Hepatocyte (in vitro differentiated cells): ENCODE results near the gene FUS.

Experiments
- CTCF ChIP-seq: fragments of 200-600 bp; sonication (generic); IDR thresholded peaks from 2 replicates; pipeline ENCODE4 v1.5.1; 2016; ENCODE audit warnings: antibody characterized with exemption, mild to moderate bottlenecking; ENCODE audit not compliant: poor library complexity
- EZH2 ChIP-seq: fragments of 200-600 bp; sonication (generic); IDR thresholded peaks from 2 replicates; pipeline ENCODE4 v1.6.1; 2016; ENCODE audit warnings: antibody characterized with exemption, mild to moderate bottlenecking, borderline replicate concordance
- EZH2phosphoT487 ChIP-seq: fragments of 200-600 bp; sonication (generic); IDR thresholded peaks from one replicate; pipeline ENCODE4 v1.6.1; 2018; ENCODE audit warnings: antibody characterized with exemption, mild to moderate bottlenecking, low read depth, moderate library complexity; ENCODE audit not compliant: unreplicated experiment, severe bottlenecking

DNA sequence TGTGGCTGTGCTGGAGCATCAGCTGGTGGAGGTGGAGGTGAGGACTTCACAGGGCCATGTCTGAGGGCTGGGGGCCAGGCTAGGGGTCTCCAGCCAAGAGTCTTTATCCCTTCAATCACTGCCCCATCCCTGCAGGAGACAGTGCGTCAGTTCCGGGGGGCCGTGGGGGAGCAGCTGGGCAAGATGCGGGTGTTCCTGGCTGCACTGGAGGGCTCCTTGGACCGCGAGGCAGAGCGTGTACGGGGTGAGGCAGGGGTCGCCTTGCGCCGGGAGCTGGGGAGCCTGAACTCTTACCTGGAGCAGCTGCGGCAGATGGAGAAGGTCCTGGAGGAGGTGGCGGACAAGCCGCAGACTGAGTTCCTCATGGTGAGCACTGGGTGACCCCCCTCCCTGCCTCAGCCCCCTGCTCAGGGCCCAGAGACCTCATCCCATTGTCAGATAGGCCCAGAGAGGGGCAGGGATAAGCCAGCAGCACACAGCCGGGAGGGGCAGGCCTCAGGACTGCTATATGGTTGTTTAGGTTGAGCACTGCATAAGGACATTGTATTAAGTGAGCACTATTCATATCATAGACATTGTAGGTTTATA, 39.3 kb downstream of the FUS start:
- no peak for TF ChIP-seq CTCF
- no peak for TF ChIP-seq EZH2
- no peak for TF ChIP-seq EZH2phosphoT487
